Endothelial cell of hepatic sinusoid (primary cell): ENCODE data around the gene TAF5.

Experiments
- in situ Hi-C: cut with HindIII; loops from 2 replicates; pipeline ENCODE4 v1.10.0; 2017; ENCODE audit warnings: low sequenced_read_pairs

TAF5 gene

DNA sequence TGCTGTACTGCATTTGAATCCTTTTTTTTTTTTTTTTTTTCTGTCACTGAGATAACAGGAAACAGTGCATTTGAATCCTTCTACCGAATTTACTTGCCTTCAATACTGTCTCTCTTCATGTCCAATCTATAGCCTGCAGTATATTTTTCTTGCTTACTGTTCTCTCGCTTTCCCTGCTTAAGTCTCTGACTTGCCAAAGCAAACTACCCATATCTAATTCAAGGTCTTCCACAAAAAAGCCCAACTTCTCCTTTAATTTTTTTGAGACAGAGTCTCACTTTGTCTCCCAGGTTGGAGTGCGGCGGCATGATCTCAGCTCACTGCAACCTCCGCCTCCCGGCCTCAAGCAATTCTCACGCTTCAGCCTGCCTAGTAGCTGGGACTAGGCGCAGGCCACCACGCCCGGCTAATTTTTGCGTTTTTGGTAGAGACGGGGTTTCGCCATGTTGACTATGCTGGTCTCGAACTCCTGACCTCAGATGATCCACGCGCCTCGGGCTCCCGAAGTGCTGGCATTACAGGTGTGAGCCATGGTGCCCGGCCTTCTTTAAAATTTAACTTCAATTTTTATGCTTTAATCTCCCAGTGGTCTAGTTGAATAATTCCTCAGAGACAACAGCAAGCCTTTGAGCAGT is 29.5 kb downstream of the TAF5 start:
- in situ Hi-C loops, result no loop called here

DNA sequence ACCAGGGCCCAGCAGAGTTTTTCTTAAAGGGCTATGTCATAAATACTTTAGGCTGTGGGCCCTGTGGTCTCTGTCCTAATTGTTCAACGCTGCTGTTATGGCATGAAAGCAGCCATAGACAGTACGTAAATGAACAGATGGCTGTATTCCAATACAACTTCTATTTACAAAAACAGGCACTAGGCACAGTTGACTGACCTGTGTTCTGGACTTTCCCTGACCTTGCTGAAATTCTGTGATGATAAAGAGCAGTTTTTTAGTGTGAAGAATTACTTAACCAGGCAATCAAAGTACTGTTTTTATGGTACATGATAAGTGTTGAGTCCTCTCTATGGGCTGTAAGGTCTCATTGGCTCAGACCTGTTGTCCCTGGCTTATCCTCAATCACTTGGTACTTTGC is 45.8 kb downstream of the TAF5 start:
- in situ Hi-C loops, result loop anchor here (10.0 kb wide), 1 partner anchor 61 kb away; the partner anchor contains the start of gene CALHM3

DNA sequence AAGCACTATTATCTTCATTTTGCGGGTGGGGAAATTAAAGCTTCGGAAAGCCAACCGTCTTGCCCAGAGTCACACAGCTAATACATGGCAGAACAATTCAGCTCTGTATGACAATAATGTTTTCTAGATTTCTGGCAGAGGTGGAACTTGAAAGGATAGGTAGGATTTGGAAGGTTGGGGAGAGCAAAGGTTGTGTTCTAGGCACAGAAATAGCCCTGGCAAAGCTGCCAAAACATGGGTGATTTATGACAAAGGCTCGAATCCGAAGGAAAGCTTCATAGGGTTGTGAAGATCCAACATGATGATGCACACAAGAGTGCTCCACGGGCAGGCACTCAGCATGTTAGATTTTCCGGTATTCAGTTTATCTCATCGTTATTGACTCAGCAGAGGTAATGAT is 47.8 kb downstream of the TAF5 start:
- in situ Hi-C loops, result loop anchor here (10.0 kb wide), 1 partner anchor 59 kb away; the partner anchor contains the start of gene CALHM3

DNA sequence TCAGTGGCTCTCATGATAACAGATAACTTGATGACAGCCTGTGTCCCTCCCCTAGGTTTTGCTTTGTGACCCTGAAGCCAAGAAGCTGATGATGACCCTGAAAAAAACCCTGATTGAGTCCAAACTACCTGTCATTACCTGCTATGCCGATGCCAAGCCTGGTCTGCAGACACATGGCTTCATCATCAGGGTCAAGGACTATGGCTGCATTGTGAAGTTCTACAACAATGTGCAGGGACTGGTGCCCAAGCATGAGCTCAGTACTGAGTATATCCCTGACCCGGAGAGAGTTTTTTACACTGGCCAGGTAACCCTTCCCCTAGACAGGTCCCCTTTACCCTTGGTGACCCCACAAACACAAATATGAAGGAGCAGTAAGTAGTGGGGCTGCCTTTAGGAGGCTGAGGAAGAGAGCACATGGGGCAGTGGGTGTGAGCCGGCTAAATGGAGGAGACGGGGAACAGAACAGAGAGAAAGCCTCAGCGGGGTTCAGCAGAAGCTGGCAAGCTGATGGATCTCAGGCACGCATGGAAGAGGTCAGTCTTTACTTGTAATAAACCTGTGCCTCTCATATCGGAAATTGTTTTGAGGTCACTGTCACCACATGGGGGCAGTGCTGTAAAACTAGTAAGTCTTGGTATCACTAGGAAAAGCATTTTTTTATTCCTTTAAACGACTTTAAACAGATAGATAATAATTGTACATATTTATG is 48.8 kb downstream of the TAF5 start:
- in situ Hi-C loops, result loop anchor here (10.0 kb wide), 1 partner anchor 58 kb away; the partner anchor contains the start of gene CALHM3

DNA sequence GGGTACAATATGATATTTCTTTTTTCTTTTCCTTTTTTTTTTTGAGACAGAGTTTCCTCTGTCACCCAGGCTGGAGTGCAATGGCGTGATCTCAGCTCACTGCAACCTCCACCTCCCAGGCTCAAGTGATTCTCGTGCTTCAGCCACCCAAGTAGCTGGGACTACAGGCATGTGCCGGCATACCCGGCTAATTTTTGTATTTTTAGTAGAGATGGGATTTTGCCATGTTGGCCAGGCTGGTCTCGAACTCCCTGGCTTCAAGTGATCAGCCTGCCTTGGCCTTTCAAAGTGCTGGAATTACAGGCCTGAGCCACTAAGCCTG is 49.3 kb downstream of the TAF5 start:
- in situ Hi-C loops, result loop anchor here (10.0 kb wide), 1 partner anchor 58 kb away; the partner anchor contains the start of gene CALHM3

DNA sequence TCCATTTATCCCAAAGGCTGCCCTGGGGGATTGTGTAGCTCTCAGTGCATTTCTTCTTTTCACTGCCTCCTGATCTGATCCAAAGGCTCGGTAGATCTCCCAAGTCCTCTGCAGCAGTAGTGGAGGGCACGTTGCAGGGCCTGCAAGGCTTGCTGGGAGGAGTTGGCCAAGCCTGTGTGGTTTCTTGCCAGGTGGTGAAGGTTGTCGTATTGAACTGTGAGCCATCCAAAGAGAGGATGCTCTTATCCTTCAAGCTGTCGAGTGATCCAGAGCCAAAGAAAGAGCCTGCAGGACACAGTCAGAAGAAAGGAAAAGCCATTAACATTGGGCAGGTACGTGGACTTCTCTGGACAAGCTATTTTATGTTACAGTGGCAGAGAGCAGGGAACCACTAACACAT is 49.8 kb downstream of the TAF5 start:
- in situ Hi-C loops, result loop anchor here (10.0 kb wide), 1 partner anchor 57 kb away; the partner anchor contains the start of gene CALHM3

DNA sequence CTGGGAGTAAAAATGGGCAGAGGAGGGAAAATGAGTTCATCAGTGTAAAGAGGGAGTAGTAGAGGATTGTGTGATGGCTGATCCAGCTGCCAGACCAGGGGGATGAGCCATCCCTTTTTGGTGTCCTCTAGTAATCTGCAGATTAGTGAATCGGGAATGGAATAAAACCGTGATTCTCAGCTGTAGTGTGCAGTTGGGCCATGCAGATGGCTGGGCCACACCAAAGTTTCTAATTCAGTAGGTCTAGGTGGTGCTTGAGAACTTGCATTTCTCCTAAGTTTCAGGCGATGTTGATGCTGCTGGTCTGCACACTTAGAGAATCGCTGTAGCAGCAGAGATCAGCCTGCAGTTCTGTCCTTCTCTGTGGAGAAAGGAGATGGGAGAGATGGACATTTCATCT is 51.3 kb downstream of the TAF5 start:
- in situ Hi-C loops, result loop anchor here (10.0 kb wide), 1 partner anchor 56 kb away; the partner anchor contains the start of gene CALHM3

DNA sequence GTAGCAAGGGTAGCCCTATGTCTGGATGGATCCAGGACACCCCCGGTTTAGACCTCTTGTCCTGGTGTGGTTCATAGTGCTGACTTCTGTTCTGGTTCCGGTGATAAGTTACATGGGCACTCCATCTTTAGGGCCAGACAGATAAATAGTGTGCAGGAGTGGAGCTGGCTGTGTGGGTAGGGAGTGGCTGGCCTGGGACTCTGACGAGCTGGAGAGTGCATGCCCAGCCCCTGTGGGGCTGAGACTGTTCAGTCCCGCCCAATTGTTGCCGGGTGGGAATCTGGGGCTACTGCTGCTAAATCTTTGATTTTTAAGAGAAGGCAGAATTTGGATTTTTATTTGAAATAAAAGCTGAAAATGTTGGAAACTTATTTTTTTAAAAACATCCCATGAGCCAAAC is 56.0 kb downstream of the TAF5 start:
- in situ Hi-C loops, result loop anchor here (5.0 kb wide), 1 partner anchor 69 kb away; the partner anchor contains the start of gene NEURL1

DNA sequence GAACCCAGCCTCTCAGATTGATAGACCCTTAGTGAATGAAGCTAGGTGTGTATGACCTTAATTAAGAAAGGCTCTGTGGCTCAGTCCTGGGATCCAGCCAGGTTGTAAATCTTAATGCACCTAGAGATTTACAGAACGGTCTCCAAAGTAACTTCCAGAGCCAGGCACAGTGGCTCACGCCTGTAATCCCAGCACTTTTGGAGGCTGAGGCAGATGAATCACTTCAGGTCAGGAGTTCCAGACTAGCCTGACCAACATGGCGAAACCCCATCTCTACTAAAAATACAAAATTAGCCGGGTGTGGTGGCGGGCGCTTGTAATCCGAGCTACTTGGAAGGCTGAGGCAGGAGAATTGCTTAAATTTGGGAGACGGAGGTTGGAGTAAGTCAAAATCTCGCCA is 60.1 kb downstream of the TAF5 start:
- in situ Hi-C loops, result no loop called here

DNA sequence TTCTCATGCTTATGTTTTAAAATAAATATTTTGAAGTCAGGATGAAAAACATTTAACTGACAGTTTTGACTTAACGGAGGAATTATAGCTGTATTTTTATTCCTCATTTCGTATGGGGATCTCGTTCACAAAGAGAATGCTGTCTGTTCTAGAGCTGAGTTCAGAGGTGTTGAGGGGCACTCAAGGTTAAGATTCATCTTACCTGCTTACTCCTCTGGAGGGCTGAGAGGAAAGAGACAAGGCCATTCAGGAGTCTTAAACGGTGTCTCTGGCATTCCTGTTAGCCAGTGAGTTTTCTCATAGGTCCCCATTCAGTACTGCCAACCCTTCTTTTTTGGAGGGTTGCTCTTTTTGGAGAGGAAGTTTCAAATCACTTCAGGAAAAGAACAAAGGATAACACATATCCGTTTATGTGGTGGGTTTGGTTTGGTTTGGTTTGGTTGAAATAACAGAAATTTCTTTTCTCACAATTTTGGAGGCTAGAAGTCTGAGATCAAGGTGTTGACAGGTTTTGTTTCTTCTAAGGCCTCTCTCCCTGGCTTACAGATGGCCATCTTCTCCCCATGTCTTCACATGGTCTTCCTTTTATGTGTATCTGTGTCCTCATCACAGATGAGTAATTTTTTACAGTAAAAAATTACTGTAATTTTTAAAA is 61.3 kb downstream of the TAF5 start:
- in situ Hi-C loops, result no loop called here

DNA sequence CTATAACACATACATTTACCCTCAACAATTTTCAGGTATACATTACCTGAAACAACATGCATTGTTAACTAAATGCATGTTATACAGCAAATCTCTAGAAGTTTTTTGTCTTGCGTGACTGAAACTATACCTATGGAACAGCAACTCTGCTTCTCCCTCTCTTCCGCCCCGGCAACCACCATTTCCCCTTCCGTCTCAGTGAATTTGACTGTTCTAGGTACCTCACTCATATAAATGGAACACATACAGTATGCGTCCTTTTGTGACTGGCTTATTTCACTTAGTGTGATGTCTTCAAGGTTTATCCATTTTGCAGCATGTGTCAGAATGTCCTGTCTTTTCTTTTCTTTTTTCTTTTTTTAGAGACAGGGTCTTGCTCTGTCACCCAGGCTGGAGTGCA is 61.9 kb downstream of the TAF5 start:
- in situ Hi-C loops, result no loop called here

DNA sequence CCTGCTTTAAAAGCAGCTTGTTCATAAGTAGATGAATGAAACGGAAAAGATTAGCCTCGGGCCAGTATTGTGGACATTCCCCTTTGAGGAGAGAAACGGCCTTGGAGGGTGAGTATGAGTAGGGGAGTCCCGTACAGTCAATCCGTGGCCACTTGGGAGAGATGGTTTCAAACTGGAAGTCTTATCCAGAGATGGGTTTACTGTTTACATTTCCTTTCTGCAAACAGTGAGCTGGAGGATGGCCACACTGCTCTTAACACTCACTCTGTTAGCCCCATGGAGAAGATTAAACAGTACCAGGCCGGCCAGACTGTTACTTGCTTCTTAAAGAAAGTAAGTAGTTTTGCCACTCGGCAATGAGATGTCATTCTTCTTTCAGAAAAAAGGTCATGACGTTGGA is 64.1 kb downstream of the TAF5 start:
- in situ Hi-C loops, result no loop called here

DNA sequence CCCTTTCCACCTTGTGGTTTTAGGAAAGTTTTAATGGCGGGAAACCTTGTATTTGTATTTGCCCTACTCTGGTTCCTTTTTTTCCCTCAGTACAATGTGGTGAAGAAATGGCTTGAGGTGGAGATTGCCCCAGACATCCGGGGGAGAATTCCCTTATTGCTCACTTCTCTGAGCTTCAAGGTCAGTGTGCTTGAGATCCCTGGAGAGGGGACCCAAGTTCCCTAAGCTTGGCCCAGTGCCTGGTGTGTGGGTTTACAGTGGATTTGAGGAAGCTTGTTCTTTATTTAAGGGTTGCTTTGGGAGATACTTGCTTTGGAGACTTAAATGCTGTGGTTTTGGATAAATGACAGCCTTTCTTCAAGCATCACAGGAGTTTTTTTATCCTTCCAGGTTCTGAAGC is 66.1 kb downstream of the TAF5 start:
- in situ Hi-C loops, result no loop called here
